Measurements from ENCODE around the gene RIOK2. TPM values are rescaled to one million over a fixed set of nuclear protein-coding genes. Genes with fewer than 3 reads are reported as not detected.

The RIOK2 gene
- total RNA-seq, 1 donor from 2014 or later = 25.8 TPM

DNA sequence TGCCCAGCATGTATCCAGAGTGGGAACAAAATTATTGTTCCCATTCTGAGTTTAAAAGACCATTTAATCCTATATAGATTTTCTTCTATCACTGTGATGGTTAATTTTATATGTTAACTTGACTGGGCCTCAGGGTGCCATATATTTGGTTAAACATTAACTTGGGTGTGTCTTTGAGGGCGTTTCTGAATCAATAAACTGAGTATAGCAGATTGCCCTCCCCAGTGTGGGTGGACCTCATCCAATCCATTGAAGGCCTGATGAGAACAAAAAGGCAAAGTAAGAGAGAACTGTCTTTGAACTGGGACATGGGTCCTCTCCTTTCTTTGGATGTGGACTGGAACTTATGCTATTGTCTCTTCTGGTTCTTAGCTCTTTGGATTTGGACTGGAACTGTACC lies 17.3 kb downstream of the RIOK2 start:
- no peak for DNase-seq (ENCODE audit: low spot score, unreplicated experiment)
- H3K9me3 Mint-ChIP-seq (ENCODE audit: low read depth) = no peaks in the 10 kb centered on the region
- no peaks in the 10 kb centered on the region for H3K27me3 Mint-ChIP-seq
- no peak overlapping the region for H3K27ac Mint-ChIP-seq
- TF ChIP-seq, protein P1, sequence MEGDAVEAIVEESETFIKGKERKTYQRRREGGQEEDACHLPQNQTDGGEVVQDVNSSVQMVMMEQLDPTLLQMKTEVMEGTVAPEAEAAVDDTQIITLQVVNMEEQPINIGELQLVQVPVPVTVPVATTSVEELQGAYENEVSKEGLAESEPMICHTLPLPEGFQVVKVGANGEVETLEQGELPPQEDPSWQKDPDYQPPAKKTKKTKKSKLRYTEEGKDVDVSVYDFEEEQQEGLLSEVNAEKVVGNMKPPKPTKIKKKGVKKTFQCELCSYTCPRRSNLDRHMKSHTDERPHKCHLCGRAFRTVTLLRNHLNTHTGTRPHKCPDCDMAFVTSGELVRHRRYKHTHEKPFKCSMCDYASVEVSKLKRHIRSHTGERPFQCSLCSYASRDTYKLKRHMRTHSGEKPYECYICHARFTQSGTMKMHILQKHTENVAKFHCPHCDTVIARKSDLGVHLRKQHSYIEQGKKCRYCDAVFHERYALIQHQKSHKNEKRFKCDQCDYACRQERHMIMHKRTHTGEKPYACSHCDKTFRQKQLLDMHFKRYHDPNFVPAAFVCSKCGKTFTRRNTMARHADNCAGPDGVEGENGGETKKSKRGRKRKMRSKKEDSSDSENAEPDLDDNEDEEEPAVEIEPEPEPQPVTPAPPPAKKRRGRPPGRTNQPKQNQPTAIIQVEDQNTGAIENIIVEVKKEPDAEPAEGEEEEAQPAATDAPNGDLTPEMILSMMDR (IDR thresholded peaks at IDR 0.05; ENCODE audit: unreplicated experiment) = no peak
- H3K4me1 Mint-ChIP-seq (ENCODE audit: low read depth) = peaks cover 9% of the 10 kb centered on the region
- no peak overlapping the region for H3K4me3 Mint-ChIP-seq (ENCODE audit: low read depth)
- peaks cover 18% of the 10 kb centered on the region for H3K36me3 Mint-ChIP-seq (ENCODE audit: insufficient read depth)

DNA sequence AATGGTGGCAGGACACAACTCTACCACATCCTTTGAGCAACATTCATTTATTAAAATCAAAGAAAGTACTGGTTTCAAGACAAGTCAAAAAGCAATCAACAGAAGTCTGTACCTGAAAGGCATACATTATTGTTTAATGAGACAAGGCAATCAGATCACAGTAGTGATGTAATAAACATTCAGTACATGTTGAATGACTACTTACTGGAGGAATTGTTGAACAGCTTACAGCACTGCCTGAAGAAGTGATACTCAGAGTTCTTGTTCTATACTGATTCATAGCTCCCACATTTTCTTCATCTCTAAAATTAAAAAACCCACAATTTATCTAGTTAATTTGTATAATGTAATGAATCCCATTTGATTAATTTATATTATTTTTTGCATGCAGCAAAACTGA lies 18.2 kb downstream of the RIOK2 start:
- Mint-ChIP-seq H3K27ac (no peak overlapping the region), H3K27me3 (no peaks in the 10 kb centered on the region), H3K36me3 (ENCODE audit: insufficient read depth) (peaks cover 19% of the 10 kb centered on the region), H3K9me3 (ENCODE audit: low read depth) (no peaks in the 10 kb centered on the region), H3K4me3 (ENCODE audit: low read depth) (no peak overlapping the region), H3K4me1 (ENCODE audit: low read depth) (peaks cover 9% of the 10 kb centered on the region)
- no peak for DNase-seq (ENCODE audit: low spot score, unreplicated experiment)
- TF ChIP-seq, protein P1 (IDR thresholded peaks at IDR 0.05; ENCODE audit: unreplicated experiment) = no peak

DNA sequence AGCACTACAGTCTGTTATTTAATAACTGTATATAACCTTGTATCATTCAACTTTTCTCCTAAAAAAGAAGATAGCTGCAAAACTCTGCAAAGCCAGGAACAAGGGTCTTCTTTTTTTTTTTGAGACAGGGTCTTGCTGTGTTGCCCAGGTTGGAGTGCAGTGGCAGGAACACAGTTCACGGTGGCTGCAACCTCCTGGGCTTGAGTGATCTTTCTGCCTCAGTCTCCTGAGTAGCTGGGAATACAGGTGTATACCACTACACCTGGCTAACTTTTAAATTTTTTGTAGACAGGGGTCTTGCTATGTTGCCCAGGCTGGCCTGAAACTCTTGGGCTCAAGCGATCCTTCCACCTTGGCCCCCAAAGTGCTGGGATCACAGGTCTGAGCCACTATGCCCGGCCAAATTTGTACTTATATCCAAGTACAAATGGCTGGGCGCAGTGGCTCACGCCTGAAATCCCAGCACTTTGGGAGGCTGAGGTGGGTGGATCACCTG lies 19.2 kb downstream of the RIOK2 start:
- peaks cover 9% of the 10 kb centered on the region for H3K4me1 Mint-ChIP-seq (ENCODE audit: low read depth)
- no peak for DNase-seq (ENCODE audit: low spot score, unreplicated experiment)
- no peaks in the 10 kb centered on the region for H3K27me3 Mint-ChIP-seq
- no peak overlapping the region for H3K4me3 Mint-ChIP-seq (ENCODE audit: low read depth)
- H3K36me3 Mint-ChIP-seq (ENCODE audit: insufficient read depth) = peaks cover 19% of the 10 kb centered on the region
- no peaks in the 10 kb centered on the region for H3K9me3 Mint-ChIP-seq (ENCODE audit: low read depth)
- TF ChIP-seq, protein P1 (IDR thresholded peaks at IDR 0.05; ENCODE audit: unreplicated experiment) = no peak
- H3K27ac Mint-ChIP-seq = no peak overlapping the region

DNA sequence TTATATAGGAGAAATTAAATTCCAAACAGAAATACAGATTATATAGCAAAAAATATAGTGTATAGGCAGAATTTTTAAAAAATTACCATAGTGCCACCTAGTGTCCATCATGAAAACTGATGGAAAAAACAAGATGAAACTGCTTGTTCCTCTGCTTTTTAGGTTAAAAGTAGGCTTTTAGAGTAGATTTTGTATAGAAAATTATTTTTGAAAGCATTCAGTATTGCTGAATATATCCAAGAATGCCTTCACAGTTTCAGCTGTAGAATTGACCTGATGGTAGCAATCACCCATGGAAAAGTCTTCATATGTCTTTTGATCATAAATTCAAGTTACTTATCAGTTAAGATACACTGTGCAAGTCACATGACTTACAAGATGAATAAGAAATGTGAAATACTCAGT lies 19.7 kb downstream of the RIOK2 start:
- Mint-ChIP-seq H3K27me3 (no peaks in the 10 kb centered on the region), H3K36me3 (ENCODE audit: insufficient read depth) (peaks cover 18% of the 10 kb centered on the region), H3K9me3 (ENCODE audit: low read depth) (peaks cover 1% of the 10 kb centered on the region), H3K4me1 (ENCODE audit: low read depth) (peaks cover 9% of the 10 kb centered on the region), H3K27ac (no peak overlapping the region), H3K4me3 (ENCODE audit: low read depth) (no peak overlapping the region)
- TF ChIP-seq, protein P1 (IDR thresholded peaks at IDR 0.05; ENCODE audit: unreplicated experiment) = peak; percentile 80
- no peak for DNase-seq (ENCODE audit: low spot score, unreplicated experiment)

DNA sequence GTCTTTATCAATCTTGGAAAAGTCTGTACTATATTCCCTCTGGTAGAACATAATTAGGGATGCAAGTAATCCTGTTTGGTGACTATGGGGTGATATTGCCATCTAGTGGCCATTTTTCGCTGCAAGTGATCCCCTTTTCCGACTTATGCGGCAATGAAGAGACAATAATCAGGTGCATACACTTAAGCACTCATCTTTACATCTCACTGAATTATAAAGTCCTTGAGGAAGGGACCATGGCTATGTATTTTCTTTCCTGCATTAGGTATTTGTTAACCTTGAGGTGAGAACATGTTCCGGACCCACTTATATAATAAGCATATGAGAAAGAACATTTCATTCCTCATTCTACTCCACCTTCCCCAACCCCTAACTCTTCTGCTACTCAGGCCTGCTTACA lies 21.0 kb downstream of the RIOK2 start:
- Mint-ChIP-seq H3K4me3 (ENCODE audit: low read depth) (no peak overlapping the region), H3K9me3 (ENCODE audit: low read depth) (peaks cover 13% of the 10 kb centered on the region)
- peak; percentile 54 for DNase-seq (ENCODE audit: low spot score, unreplicated experiment)

More for the DNA sequence above, 21.0 kb downstream of the RIOK2 start:
- Mint-ChIP-seq H3K27me3 (no peaks in the 10 kb centered on the region), H3K36me3 (ENCODE audit: insufficient read depth) (peaks cover 17% of the 10 kb centered on the region), H3K4me1 (ENCODE audit: low read depth) (peaks cover 9% of the 10 kb centered on the region), H3K27ac (no peak overlapping the region)
- TF ChIP-seq, protein P1 (IDR thresholded peaks at IDR 0.05; ENCODE audit: unreplicated experiment) = peak; percentile 91
